Stimulated activated CD8-positive, alpha-beta memory T cell treated with anti-CD3 and anti-CD28 coated beads, Interleukin-12 subunit alpha, Interleukin-12 subunit beta, amount 100 ng/mL, for 24 hours (primary cell): ENCODE data around the gene LUZP1.
A peak's percentile ranks its signal among the peaks of the same experiment; 100 is the strongest.
"Not testable (repeated sequence)": the region's sequence is repeated elsewhere in the genome, so short reads cannot be mapped to it uniquely, and the experiment has no call there.

Source experiments
- DNase-seq: peaks from one replicate; pipeline ENCODE4 v3.0.0-alpha.2; 2020; ENCODE audit errors: extremely low read depth

LUZP1 gene

DNA sequence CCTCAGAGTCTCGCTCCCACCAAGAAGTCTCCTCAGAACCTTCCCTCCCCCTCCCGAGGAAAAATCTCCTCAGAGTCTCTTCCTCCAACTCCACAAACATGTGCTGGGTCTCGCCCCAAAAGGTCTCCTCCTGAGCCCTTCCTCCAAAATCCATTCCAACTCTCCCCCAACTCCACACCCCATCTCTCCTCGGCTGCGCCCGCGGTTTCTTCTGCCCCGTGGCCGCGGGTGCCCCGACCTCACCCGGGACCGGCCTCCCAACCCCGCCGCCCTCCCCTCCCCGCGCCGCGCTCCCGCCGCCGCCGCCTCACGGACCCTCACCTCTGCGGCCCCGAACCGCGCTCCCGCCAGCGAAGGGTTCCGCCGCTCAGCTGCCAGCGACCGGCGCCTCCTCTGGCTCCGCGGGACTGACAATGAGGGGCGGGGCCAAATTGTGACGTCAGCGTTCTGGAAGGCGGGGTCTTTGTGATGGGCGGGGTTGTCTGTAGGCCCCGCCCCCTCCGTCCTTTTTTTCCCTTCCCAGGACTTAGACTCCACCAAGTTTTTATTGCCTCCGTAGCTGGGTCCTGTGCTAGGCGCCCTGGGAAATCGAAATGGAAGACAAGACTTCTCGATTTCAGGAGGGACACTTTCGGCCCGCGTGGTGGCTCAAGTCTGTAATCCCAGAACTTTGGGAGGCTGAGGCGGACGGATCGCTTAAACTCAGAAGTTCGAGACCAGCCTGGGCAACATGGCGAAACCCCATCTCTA, at the start of gene LUZP1:
Gene LUZP1 (minus strand): TSS at position 412 of the 750 bp plus-strand sequence.
- DNase-seq = peak; percentile 63

DNA sequence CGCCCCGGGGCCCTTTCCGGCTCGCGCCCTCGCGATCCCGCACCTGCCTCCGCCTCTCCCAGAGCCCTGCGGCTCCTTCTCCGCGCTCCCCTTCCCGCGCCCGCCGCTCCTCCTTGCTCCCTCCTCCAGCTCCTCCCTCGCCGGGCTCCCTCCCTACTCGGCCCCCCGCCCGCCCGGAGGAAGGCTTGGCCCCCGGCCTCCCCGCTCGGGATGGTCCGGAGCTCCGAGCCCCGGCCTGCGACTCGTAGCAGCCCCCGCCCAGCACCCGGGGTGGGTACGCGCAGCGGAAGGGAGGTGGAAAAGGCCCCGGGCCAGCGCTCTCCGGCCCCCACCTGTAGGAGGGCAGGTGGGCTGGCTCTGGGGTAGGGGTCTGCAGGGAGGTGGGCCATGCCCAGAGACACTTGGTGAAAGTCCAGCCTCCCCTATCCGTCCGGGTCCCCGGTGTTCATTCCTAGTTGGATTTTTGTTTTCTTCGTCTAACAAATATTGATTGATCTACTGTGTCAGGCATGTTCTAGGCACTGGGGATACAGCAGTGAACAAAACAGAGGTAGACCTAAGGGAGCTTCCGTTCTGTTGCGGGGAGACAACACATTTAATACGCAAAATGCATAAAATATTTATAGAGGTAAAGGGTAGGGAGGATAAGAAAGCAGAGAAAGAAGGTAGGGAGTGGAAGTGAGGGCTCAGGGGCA, 48.9 kb upstream of the LUZP1 start, which contains the start of gene HTR1D:
Gene HTR1D (minus strand): TSS at position 82 of the 695 bp plus-strand sequence. CDS start 23,283 bp downstream, outside the sequence.
- DNase-seq = no peak

DNA sequence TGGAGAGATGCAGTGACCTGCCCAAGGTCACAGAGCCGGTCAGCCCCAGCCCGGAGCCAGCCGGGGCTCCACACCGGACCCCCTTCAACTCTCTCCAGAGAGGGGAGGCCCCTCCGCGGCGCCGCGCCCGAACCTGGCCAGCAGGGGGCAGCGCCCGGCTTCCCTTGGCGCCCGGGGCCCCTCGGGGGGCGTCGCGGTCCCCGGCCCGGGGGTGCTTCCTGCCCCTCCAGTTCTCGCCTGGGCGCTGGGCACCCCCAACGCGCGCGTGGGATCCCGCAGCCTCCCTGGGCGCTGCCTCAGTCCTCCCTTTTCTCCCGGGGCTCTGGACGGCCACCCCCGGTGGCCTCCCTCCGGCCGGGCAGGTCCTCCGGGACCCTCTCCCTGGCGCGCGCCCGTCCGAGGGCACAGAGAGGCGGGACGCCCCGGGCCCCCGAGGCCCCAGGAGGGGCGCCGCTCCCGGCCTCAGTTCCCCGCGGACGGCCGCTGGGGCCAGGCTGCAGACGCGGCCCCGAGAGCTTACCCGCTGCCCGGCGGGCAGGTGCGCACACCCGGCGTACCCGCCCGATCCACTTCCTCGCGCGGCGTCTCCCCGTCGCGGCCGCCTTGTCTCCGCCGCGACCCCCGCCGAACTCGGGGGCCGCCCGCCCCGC, 48.2 kb upstream of the LUZP1 start:
- no peak for DNase-seq

DNA sequence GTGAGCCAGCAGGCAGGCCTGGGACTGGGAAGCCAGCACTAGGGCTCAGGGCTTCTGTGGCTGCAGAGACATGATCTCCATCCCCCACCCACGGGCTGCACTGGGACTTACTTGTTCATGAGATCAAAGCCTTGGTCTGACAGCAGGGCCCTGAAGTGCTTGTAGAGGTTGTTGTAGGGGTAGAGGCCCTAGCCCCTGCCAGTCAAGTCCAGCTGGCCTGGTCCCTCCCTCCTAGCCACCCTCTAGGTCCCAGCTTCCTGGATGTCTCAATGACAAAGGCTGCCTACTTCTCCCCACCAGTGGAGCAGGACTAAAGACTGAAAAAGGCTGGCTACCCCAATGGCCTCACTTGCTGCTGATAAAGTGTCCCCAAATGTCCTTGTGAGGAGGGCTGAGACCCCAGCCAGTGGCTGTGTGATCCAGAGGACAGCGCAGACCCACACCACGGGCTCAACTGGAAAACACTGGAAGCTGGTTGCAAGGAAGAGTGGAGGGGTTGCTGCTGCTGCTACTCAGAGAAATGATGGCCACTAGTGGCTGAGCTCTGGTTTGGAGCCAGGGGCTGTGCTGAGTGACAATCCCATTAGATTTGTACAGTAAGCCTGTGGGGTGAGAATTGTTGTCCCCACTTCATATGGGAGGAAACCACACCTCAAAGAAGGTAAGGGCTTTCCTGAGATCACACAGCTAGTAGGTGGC, 47.2 kb upstream of the LUZP1 start:
- no peak for DNase-seq

DNA sequence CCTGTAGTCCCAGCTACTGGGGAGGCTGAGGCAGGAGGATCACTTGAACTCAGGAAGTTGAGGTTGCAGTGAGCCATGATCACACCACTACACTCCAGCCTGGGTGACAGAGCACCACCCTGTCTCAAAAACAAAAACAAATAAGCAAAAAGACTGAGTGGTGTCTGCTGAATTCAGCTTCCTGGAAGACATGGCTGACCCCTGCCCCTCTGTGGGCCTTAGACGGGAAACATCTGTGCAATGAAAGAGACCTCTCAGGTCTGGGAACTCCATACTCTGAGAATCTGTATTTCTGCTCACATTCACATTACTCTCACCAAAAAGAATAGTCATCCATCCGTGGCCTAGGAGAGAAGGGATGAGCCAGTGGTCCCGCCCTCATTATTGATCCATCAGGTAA, 46.6 kb upstream of the LUZP1 start:
- DNase-seq = no peak

DNA sequence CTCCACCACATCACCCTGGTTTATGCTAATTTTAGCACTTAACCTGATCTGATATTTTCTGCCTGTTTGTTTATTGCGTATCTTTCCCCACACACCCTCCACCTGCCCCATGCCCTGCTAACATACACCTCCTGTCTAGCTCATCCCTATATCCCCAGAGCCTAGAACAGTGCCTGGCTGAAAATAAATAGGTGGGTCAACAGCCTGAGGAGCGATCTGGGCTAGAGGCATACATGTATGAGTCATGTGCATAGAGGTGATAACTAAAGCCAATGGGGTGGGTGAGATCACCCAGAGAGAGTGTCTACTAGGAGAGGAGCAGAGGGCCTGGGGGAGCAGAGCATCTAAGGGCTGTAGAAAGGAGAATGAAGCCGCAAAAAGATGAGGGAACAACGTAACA, 46.0 kb upstream of the LUZP1 start:
- DNase-seq = no peak

DNA sequence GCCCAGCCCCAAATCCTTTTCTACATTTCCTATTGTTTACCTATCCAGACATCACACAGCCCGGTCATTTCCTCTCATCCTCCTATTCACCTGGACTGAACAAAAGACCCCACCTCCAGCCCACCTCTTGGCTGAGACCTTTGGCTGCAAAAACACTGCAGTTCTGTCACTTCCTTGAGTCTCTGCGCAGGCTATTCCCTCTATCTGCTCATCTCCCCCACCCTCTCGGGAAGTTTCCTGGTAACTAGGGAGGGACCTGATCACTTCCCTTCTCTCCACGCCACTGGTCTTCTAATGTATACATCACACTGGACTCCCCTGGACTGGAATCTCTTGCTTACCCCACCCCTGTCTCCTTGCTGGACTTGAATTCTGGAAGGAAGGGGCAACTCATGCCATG, 43.3 kb upstream of the LUZP1 start:
- no peak for DNase-seq

DNA sequence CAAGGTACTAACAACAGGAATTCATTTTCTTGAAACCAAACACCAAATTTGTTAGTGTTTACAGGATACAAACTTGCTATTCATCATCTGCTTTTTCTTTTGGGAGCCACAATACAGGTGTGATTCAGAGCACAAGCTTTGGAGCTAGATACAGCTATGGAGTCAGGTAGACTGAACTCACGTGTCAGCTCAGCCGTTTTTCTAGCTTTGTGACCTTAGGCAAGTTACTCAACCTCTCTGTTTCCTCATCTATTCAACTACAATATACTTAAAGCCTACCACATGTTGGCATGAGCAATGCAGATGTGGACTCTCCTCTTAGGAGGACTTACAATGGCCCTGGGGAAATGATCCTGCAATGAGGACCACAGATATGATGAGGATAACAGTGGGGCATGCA, 42.3 kb upstream of the LUZP1 start:
- DNase-seq = no peak

DNA sequence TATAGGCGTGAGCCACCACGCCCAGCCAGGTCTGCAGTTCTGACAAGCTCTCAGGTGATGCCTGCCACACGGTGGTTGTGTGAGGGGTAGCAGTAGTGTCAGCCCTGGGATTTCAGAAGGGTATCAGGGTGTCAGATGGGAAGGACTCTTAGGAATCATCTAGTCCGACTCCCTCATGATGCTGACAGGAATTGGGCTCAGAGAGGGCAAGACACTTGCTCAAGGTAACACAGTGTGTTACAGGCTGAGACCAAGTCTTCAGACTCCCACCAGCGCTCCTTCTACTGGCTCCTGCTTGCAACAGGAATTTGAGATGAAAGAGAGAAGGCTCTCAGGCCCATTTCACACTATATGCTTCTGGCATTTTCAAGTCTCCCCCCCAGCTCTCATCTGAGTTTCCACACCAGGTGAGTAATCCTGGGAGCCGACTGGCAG, 41.7 kb upstream of the LUZP1 start:
- DNase-seq = no peak

DNA sequence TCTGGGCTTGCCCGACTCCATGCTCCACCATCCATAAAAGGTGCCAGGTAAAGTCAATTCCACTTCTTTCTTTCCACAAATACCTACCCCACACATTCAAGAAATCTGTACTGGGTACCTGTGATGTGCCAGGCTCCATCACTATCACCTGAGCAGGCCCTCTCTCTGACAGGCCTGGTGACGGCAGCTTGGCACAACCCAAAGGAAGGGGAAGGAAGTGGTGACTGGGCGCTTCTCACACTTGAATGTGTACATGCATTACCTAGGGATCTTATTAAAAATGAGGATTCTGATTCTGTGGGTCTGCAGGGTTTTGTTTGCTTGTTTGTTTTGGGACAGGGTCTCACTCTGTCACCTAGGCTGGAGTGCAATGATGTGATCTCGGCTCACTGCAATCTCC, 41.1 kb upstream of the LUZP1 start:
- no peak for DNase-seq

DNA sequence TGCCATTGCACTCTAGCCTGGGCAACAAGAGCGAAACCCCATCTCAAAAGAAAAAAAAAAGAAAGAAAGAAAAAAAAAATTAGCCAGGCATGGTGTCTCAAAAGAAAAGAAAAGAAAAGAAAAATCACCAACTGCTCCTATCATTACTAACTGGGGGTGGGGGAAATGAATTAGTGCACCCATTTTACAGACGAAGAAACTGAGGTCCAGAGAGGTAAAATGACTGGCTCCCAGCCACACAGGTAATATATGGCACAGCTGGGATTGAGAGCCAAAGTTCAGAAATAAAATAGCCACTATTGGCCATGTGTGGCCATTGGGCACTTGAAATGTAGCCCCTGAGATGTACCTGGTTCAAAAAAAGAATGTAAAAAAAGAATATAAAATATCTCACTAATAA, 39.9 kb upstream of the LUZP1 start:
- DNase-seq = no peak

DNA sequence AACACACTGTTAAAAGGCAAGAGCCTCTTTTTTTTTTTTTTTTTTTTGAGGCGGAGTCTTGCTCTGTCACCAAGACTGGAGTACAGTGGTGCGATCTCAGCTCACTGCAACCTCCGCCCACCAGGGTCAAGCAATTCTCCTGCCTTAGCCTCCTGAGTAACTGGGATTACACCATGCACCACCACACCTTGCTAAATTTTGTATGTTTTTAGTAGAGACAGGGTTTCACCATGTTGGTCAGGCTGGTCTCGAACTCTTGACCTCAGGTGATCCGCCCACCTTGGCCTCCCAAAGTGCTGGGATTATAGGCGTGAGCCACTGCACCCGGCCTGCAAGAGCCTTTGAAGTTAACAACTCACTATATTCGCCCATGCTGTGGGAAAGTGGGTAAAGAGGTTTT, 39.1 kb upstream of the LUZP1 start:
- not testable (repeated sequence) for DNase-seq

DNA sequence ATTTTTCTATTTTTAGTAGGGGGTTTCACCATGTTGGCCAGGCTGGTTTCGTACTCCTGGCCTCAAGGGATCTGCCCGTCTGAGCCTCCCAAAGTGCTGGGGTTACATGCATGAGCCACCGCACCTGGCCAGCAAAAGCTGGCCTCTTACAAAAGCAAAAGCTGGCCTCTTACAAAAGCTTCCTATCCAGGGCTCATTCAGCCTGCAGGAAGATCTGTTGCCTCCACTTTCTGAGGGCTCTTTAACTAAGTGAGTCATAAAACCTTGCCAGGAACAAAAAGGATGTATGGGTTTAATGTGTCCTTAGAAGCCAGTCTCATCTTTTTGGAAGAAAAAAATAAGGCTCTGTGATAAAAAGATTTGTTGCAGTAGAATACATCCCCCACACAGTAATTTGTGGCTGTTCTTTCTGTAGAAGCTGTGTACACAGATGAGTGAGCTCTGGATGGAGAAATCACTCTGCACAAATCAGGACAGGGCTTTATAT, 33.6 kb upstream of the LUZP1 start:
- no peak for DNase-seq

DNA sequence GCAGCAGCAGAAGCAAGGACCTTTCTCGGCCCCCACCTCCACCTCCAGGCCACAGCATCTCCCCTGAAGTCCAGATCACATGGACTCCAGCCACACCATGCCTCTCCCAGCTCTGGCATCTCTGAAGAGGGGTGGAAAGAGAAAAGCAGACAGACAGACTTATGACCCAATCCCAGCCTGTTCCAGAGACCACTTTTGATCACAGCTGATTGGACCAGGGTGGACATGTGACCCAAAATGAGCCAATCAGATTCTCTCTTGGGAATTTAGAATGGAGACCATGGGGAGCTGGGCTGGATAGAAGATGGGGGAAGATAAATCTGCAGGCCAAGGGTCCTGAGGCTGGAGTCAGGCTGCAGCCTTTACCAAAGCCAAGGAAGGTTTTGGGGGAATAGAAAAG, 32.2 kb upstream of the LUZP1 start:
- no peak for DNase-seq

DNA sequence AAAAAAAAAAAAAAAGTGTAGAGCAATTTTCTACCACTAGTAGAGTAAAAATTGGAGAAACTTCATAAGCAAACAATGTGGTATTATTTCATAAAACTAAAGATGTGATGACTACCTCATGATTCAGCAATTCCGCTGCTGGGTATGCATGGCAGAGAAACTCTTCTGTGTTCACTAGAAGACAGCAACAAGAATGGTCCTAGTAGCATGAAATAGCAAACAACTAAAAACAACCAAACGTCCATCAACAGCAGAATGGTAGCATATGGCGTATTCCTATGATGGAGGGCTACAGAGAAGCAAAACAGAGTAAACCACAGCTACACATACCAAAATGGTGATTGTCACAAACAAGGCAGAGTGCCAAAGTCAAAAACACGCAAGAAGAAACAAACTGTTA, 29.7 kb upstream of the LUZP1 start:
- DNase-seq = no peak

DNA sequence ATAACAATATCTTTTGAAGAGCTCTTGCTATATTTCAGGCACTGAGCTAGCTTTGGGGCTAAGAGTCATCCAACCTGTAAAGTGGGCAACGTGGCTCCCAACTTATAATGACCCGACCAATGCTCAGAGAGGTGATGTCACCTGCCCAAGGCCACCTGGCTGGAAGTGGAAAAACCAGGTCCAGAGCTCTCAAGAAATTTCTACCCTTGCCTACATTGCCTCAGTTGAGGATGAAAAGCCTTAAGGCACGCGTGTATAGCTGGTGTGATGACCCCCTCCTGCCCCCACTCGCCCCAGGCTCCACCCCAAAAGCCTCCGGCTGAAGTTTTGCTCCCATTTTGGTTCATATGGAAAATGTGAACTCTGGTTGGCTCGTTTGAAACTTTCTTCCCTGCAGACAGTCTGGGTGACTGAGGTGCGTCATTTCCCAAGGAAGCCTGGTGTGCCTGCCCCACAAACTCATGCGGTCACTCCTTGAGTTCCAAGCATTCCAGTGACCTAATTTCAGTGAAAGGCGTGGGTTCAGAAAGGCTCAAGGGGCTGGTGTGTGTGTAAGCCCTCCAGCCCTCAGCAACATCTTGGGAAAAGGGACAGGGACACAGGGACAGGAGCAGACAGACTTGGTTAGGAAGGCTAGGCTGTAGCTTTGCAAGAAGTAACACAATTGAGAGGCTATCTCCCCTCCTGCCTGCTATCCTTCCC, 28.1 kb upstream of the LUZP1 start:
- no peak for DNase-seq

DNA sequence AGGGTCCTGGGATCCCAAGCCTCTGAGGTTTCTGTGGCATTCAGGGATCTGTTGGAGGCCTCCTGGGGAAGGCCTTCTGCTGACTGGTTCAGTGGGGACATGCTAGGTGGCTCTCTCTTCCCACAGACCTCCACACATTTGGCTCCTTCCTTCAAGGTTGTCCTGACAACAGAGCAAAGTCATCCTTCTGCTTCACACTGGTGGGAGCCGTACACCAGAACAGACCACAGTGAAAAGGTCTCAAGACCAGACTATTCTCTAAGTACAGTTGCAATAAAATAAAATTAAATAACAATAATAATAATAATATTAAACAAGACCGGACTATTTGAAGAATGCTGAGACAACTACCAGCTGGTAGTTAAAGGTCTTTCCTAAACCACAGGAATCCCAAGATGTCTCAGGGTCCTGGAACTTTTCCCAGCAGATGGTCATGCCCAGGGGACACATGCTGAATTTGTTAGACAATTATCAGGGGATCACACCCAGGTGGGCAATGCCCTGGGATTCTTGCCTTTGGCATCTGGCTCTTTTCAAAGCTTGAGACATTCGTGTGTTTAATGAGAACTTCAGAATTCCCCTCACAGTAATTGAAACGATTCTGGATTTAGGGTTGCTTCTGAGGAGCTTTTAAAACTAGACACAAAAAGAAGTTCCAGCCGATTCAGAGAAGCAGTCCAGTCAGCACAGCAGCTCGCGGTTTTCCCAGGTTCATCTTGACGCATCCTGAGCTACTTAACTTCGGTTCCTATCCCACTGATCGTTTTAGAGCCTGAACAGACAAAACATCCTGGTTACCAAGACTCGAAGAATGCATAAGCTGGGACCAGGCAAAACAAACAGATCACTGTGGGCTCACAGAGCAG, 25.7 kb upstream of the LUZP1 start:
- DNase-seq = no peak

DNA sequence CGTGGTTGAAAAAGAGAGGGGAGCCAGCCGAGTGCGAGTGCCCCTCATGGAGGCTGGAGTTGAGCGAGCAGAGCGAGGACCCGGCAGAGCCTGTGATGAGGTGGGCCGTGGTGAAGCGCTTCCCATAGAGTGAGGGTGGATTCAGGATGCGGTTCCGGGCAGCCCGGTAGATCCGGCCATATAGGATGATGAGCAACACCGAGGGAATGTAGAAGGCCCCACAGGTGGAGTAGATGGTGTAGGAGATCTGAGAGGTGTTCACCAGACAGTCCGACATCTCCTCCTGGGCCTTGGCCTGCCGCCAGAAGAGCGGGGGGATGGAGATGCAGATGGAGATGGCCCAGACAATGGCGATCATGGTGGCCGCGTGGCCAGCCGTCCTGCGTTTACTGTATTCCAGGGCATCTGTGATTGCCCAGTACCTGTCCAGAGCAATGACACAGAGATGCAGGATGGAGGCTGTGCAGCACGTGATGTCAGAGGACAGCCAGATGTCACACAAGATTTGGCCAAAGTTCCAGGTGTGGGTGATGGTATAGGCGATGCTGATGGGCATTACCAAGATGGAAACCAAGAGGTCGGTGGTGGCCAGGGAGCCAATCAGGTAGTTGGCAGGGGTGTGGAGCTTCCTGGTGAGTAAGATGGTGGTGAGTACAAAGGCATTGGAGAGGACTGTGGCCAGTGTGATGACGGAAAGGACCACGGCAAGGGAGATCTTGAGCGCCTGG, 24.9 kb upstream of the LUZP1 start:
- DNase-seq = no peak

DNA sequence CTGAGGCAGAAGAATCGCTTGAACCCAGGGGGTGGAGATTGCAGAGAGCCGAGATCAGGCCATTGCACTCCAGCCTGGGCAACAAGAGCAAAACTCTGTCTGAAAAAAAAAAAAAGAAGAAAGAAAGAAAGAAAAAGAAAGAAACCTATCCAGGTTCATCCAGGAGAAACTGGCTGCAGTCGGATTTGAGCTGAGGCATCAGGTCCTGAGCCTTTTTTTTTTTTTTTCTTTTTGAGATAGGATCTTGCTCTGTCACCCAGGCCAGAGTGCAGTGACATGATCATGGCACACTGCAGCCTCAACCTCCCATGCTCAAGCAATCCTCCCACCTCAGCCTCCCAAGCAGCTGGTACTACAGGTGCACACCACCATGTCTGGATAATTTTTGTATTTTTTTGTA, 22.5 kb upstream of the LUZP1 start:
- DNase-seq = no peak
